Liver (tissue), 9 donors: ENCODE data around the gene NLRC5. TPM values are rescaled to one million over a fixed set of nuclear protein-coding genes. Genes with fewer than 3 reads are reported as not detected.
A peak's percentile ranks its signal among the peaks of the same experiment; 100 is the strongest.

Experiments
- DNase-seq: peaks from one replicate; pipeline ENCODE4 v3.0.0-alpha.2; 2017; ENCODE audit warnings: low spot score
- H3K27ac ChIP-seq, 2 donors: one replicate each; pipeline ENCODE4 v1.7.0; 2013; ENCODE audit warnings: inconsistent platforms in 2 of 2, low read length in 2 of 2, control low read depth in 1 of 2, low read depth in 1 of 2, mild to moderate bottlenecking in 1 of 2
- H3K27me3 ChIP-seq, 4 donors: one replicate each; pipeline versions ENCODE4 v1.6.1 to v1.7.0; 2013; ENCODE audit warnings: low read length in 3 of 4, inconsistent platforms in 1 of 4, mild to moderate bottlenecking in 1 of 4, moderate library complexity in 1 of 4; ENCODE audit not compliant: control insufficient read depth in 4 of 4, insufficient read depth in 4 of 4
- H3K36me3 ChIP-seq, 4 donors: one replicate each; pipeline versions ENCODE4 v1.6.1 to v1.7.0; 2013; ENCODE audit warnings: low read length in 3 of 4, mild to moderate bottlenecking in 3 of 4, low read depth in 1 of 4, moderate library complexity in 1 of 4; ENCODE audit not compliant: control insufficient read depth in 4 of 4, insufficient read depth in 3 of 4
- H3K4me1 ChIP-seq, 4 donors: one replicate each; pipeline versions ENCODE4 v1.6.1 to v1.7.0; 2013; ENCODE audit warnings: low read length in 3 of 4, mild to moderate bottlenecking in 3 of 4, moderate library complexity in 1 of 4; ENCODE audit not compliant: control insufficient read depth in 4 of 4, insufficient read depth in 4 of 4
- H3K4me3 ChIP-seq, 3 donors: one replicate each; pipeline versions ENCODE4 v1.6.1 to v1.7.0; 2013; ENCODE audit warnings: low read length in 3 of 3, control low read depth in 1 of 3, low read depth in 1 of 3, mild to moderate bottlenecking in 1 of 3
- H3K9ac ChIP-seq, 2 donors: one replicate each; pipeline ENCODE4 v1.7.0; 2013; ENCODE audit warnings: low read length in 2 of 2, mild to moderate bottlenecking in 2 of 2, moderate library complexity in 2 of 2, control low read depth in 1 of 2, low read depth in 1 of 2
- H3K9me3 ChIP-seq, 4 donors: one replicate each; pipeline versions ENCODE4 v1.6.1 to v1.7.0; 2013; ENCODE audit warnings: low read length in 3 of 4; ENCODE audit not compliant: control insufficient read depth in 4 of 4
- FOXA1 ChIP-seq: IDR thresholded peaks from 2 replicates; pipeline ENCODE4 v1.6.1; 2016; ENCODE audit warnings: antibody characterized with exemption
- HNF4A ChIP-seq, 2 donors: conservative IDR thresholded peaks; 2 replicates each; pipeline ENCODE4 v1.6.1; 2016; ENCODE audit warnings: antibody characterized with exemption in 2 of 2, mild to moderate bottlenecking in 2 of 2
- HNF4G ChIP-seq: IDR thresholded peaks from 2 replicates; pipeline ENCODE4 v1.6.1; 2016; ENCODE audit warnings: antibody characterized with exemption
- JUND ChIP-seq, 2 donors: IDR thresholded peaks; 2 replicates each; pipeline ENCODE4 v1.6.1; 2016; ENCODE audit warnings: antibody characterized with exemption in 2 of 2
- TAF1 ChIP-seq: conservative IDR thresholded peaks from 2 replicates; pipeline ENCODE4 v1.6.1; 2016; ENCODE audit warnings: antibody characterized with exemption, mild to moderate bottlenecking
- WGBS: extraction: QIAGEN DNeasy Blood & Tissue Kit; methylation state at CpG from one replicate; pipeline ENCODE4 v1.1.7; 2013; 5-methylcytosine and 5-hydroxymethylcytosine counted together
- polyA plus RNA-seq, 2 donors: library from polyadenylated mRNA; stranded (reverse) in 1 of 2; unstranded in 1 of 2; fragments of 200-250 nt in 1 of 2; fragments of >200 nt in 1 of 2; fragmentation: Nextera tagmentation in 1 of 2; extraction: Ambion mirVana in 1 of 2; gene quantifications; one replicate each; pipeline versions ENCODE4 v1.2.1 to v1.2.3, GENCODE V29; 2013 to 2015
- total RNA-seq, 2 donors: library from RNA; depleted of rRNA; stranded (reverse); fragments of >200 nt; gene quantifications; one replicate each; pipeline ENCODE4 v1.2.3, GENCODE V29; 2014
- TF ChIP-seq, protein P1 (sequence below): IDR thresholded peaks from 2 replicates; pipeline ENCODE4 v1.6.1; 2016; ENCODE audit warnings: antibody characterized with exemption, mild to moderate bottlenecking
- TF ChIP-seq, protein P2 (sequence below): IDR thresholded peaks from 2 replicates; pipeline ENCODE4 v1.6.1; 2016; ENCODE audit warnings: antibody characterized with exemption
- TF ChIP-seq, protein P3 (sequence below): fragments of 150-350 bp; IDR thresholded peaks from 2 replicates; pipeline ENCODE4 v1.5.1; 2017; ENCODE audit warnings: improper control_type of control experiment, low read depth, low read length; ENCODE audit not compliant: missing input control
- TF ChIP-seq, protein P4 (sequence below): IDR thresholded peaks from 2 replicates; pipeline ENCODE4 v1.6.1; 2016; ENCODE audit warnings: antibody characterized with exemption
- donor health status: healthy.
- donor health status: healthy.
- donor health status: healthy.
- donor health status: healthy.
- donor health status: healthy.

NLRC5 gene
- total and polyA plus RNA-seq, 4 donors: 4.7 to 23.3 (median 8.8) TPM

DNA sequence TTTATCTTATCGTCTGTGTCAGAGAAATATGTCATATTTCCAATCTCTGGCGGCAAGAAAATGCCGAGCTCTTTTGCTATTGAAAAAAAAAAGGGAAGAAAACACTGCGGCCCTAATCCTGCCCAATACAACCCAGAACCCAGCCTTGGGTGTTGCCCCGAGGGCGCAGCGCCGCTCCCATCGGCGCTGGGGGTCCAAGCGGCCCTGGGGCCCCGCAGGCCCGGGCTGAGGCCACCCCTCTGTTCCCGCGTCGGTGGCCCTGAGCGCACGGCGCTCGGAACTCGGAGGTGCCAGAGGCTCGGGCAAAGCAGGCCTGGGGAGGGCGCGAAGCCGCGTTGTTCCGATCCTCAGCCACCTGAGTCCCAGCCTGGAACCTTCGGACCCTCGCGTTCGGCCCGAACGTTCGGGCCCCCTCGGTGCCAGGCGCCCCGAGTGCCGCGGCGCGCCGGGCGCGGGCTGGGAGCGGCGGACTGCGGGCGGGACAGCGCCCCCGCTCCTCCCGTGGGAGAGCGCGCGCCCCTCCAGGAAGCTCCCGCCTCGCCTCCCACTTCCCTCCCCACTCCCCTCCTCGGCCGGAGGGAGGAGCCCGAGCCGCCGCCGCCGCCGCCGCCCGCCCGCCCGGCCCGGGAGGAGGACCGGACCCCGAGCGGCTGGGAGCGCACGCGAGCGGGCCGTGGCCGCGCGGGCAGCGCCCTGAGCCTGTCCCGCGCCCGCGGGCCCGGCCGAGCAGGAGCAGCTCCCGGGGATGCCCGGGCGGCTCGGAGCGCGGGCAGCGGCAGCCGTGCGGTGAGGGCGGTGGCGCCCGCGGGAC is 102.8 kb downstream of the NLRC5 start, which contains the start of gene CPNE2 (continued):
- TF ChIP-seq, protein P1, sequence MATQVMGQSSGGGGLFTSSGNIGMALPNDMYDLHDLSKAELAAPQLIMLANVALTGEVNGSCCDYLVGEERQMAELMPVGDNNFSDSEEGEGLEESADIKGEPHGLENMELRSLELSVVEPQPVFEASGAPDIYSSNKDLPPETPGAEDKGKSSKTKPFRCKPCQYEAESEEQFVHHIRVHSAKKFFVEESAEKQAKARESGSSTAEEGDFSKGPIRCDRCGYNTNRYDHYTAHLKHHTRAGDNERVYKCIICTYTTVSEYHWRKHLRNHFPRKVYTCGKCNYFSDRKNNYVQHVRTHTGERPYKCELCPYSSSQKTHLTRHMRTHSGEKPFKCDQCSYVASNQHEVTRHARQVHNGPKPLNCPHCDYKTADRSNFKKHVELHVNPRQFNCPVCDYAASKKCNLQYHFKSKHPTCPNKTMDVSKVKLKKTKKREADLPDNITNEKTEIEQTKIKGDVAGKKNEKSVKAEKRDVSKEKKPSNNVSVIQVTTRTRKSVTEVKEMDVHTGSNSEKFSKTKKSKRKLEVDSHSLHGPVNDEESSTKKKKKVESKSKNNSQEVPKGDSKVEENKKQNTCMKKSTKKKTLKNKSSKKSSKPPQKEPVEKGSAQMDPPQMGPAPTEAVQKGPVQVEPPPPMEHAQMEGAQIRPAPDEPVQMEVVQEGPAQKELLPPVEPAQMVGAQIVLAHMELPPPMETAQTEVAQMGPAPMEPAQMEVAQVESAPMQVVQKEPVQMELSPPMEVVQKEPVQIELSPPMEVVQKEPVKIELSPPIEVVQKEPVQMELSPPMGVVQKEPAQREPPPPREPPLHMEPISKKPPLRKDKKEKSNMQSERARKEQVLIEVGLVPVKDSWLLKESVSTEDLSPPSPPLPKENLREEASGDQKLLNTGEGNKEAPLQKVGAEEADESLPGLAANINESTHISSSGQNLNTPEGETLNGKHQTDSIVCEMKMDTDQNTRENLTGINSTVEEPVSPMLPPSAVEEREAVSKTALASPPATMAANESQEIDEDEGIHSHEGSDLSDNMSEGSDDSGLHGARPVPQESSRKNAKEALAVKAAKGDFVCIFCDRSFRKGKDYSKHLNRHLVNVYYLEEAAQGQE: no peak
- TF ChIP-seq JUND (IDR thresholded peaks at IDR 0.05): no peak

DNA sequence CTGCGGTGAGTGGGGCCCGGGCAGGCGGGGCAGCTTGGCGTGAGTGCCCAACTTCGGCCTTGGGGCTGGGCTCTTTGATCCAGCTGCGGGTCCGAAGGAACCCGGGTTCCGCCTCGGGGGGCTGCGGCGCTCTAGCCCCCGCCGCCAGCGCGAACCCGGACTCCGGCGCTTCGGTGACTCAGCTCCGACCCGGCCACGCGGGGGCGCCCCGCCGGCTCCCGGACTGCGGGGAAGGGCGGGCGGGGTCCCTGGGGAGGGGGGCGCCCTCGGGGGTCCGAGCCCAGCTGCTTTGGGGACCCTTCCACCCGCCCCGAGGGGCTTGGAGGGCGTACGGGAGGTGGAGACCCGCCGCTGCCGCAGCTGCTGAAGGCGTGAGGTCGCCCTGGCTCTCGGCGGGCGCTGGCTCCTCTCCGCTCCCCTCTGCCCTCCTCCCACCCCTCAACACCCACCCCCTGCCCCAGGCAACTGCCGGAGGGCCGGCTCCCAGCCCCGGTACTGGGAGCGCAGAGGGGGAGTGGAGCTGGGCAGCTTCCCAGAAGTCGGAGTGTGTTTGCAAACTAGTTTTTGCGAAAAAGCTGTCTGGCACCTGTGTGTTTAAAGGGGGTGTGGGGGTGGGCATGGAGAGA is 103.5 kb downstream of the NLRC5 start:
- H3K36me3 ChIP-seq: no peaks in the 10 kb centered on the region
- peaks cover 6 to 19% (median 10%) of the 10 kb centered on the region in 4 donors for H3K4me1 ChIP-seq
- H3K4me3 ChIP-seq: peak overlapping the region; percentile 18 to 88 (median 55)
- TF ChIP-seq, protein P2, sequence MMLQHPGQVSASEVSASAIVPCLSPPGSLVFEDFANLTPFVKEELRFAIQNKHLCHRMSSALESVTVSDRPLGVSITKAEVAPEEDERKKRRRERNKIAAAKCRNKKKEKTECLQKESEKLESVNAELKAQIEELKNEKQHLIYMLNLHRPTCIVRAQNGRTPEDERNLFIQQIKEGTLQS: no peak
- no peak for TF ChIP-seq HNF4A (conservative IDR thresholded peaks at IDR 0.05)
- no peak for TF ChIP-seq JUND (IDR thresholded peaks at IDR 0.05)
- TF ChIP-seq, protein P3, sequence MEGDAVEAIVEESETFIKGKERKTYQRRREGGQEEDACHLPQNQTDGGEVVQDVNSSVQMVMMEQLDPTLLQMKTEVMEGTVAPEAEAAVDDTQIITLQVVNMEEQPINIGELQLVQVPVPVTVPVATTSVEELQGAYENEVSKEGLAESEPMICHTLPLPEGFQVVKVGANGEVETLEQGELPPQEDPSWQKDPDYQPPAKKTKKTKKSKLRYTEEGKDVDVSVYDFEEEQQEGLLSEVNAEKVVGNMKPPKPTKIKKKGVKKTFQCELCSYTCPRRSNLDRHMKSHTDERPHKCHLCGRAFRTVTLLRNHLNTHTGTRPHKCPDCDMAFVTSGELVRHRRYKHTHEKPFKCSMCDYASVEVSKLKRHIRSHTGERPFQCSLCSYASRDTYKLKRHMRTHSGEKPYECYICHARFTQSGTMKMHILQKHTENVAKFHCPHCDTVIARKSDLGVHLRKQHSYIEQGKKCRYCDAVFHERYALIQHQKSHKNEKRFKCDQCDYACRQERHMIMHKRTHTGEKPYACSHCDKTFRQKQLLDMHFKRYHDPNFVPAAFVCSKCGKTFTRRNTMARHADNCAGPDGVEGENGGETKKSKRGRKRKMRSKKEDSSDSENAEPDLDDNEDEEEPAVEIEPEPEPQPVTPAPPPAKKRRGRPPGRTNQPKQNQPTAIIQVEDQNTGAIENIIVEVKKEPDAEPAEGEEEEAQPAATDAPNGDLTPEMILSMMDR: peak; percentile 24
- H3K9ac ChIP-seq: no peak overlapping the region
- WGBS: under 1% methylated on average over 53 of the region's 53 CpGs
- H3K27ac ChIP-seq: no peak overlapping the region
- H3K9me3 ChIP-seq: no peaks in the 10 kb centered on the region
- H3K27me3 ChIP-seq: no peaks in the 10 kb centered on the region
- peak; percentile 44 for DNase-seq

DNA sequence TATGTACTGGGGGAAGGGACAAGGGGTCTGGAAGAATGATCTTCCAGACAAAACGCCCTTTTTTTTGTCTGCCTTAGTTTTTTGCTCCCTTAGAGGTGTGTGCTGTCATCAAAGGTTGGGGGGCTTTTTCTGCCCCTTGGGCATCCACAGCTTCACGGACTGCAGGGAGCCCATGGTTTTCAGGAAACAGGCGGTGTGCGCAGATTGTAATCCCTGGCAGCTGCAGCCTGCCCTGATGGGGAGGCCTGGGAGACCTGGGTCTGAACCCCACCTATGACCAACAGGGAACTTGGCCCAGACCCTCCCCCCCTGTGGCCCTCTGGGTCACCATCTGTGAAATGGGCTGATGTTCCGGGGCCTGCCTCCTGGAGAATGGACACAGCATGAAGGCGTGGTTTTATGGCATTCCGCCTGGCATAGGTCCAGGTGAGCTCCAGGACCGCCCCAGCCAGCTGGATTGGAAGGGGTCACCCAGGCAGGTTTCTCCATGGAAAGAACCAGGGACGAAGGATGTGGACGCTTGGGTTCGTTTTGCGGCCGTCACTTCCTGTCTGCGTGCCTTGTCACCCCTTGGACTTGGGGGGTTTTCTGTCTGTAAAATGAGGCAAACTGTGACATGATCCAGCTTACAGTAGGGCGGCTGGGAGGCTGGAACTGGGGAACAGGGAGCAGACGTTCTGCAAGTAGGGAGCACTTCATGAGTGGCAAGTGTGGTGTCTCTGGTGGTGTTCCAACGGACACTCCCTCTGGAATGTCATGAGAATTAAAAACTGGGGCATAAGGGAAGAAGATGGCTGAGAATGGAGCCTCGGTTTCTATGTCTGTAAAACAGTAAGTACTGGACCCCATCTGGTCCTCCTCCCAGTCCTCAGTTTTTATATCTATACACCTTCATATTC is 104.6 kb downstream of the NLRC5 start:
- no peaks in the 10 kb centered on the region for H3K36me3 ChIP-seq
- 73% methylated on average over 18 of the region's 18 CpGs for WGBS
- no peaks in the 10 kb centered on the region for H3K9me3 ChIP-seq
- H3K4me3 ChIP-seq: peak overlapping the region in 1 of 3 donors; percentile 88
- no peak overlapping the region for H3K9ac ChIP-seq
- peaks cover 6 to 19% (median 10%) of the 10 kb centered on the region in 4 donors for H3K4me1 ChIP-seq
- TF ChIP-seq HNF4G: no peak
- no peak for TF ChIP-seq TAF1
- TF ChIP-seq, protein P2: no peak
- TF ChIP-seq, protein P4, sequence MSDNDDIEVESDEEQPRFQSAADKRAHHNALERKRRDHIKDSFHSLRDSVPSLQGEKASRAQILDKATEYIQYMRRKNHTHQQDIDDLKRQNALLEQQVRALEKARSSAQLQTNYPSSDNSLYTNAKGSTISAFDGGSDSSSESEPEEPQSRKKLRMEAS: no peak
- no peak for TF ChIP-seq JUND (IDR thresholded peaks at IDR 0.05)
- TF ChIP-seq FOXA1: no peak
- no peaks in the 10 kb centered on the region for H3K27me3 ChIP-seq
- no peak for DNase-seq
- H3K27ac ChIP-seq: no peak overlapping the region
